SK-N-SH (cell line): ENCODE results near the gene SHB. TPM values are rescaled to one million over a fixed set of nuclear protein-coding genes. Genes with fewer than 3 reads are reported as not detected.
A peak's percentile ranks its signal among the peaks of the same experiment; 100 is the strongest.

Source experiments
- CTCF ChIA-PET: fragments of 300-600, 350-600 bp; formaldehyde crosslinking; extraction: SDS; loops from one replicate; lab custom pipeline; 2021; lab: Yijun Ruan, JAX
- POLR2A ChIA-PET: fragments of 350-600 bp; sonication (Branson Sonifier 250); formaldehyde crosslinking; extraction: SDS; loops from one replicate; lab custom pipeline; 2020; ENCODE audit warnings: antibody characterized with exemption, inconsistent platforms; lab: Yijun Ruan, JAX
- DNase-seq: peaks from one replicate; pipeline ENCODE4 v3.0.0; 2012
- H2AFZ ChIP-seq: fragments of 200-600 bp; sonication (generic); 2 replicates; pipeline ENCODE4 v1.8.1; 2016; ENCODE audit warnings: antibody characterized with exemption, mild to moderate bottlenecking, low read depth
- H3F3A ChIP-seq: fragments of 200-600 bp; sonication (generic); replicated peaks from 2 replicates; pipeline ENCODE3; 2016; ENCODE audit warnings: antibody characterized with exemption, mild to moderate bottlenecking; ENCODE audit not compliant: insufficient read depth
- H3K27ac ChIP-seq, 2 experiments: fragments of 200-500 bp in 1 of 2; fragments of 200-600 bp in 1 of 2; sonication (Bioruptor generic) in 1 of 2; sonication (generic), shearing (Covaris generic) in 1 of 2; 2 replicates each; pipeline versions ENCODE4 v1.5.1 to v1.6.1; 2014 to 2016; ENCODE audit warnings: low read depth in 2 of 2, inconsistent platforms in 1 of 2, low read length in 1 of 2, mild to moderate bottlenecking in 1 of 2, mixed read lengths in 1 of 2
- H3K27me3 ChIP-seq: fragments of 200-600 bp; sonication (generic), shearing (Covaris generic); 2 replicates; pipeline ENCODE4 v1.6.1; 2016; ENCODE audit warnings: mixed run types; ENCODE audit not compliant: insufficient read depth
- H3K36me3 ChIP-seq, 2 experiments: fragments of 200-500 bp in 1 of 2; fragments of 200-600 bp in 1 of 2; sonication (Bioruptor generic) in 1 of 2; sonication (generic) in 1 of 2; replicated peaks in 1 of 2; 2 replicates each; pipeline versions ENCODE3 to v1.5.1; 2014 to 2016; ENCODE audit warnings: low read length in 1 of 2, mild to moderate bottlenecking in 1 of 2; ENCODE audit not compliant: insufficient read depth in 2 of 2, control insufficient read depth in 1 of 2
- H3K4me1 ChIP-seq, 2 experiments: fragments of 200-500 bp in 1 of 2; fragments of 200-600 bp in 1 of 2; sonication (Bioruptor generic) in 1 of 2; sonication (generic), shearing (Covaris generic) in 1 of 2; 2 replicates each; pipeline versions ENCODE4 v1.5.1 to v1.6.1; 2014 to 2016; ENCODE audit warnings: low read depth in 1 of 2, low read length in 1 of 2, mixed run types in 1 of 2; ENCODE audit not compliant: insufficient read depth in 2 of 2, control insufficient read depth in 1 of 2
- H3K4me2 ChIP-seq: fragments of 200-600 bp; sonication (generic), shearing (Covaris generic); 2 replicates; pipeline ENCODE4 v1.6.1; 2017; ENCODE audit warnings: mixed run types
- H3K4me3 ChIP-seq, 2 experiments: fragments of 200-500 bp in 1 of 2; fragments of 200-600 bp in 1 of 2; sonication (Bioruptor generic) in 1 of 2; sonication (generic), shearing (Covaris generic) in 1 of 2; 2 replicates each; pipeline versions ENCODE4 v1.5.1 to v1.8.1; 2014 to 2016; ENCODE audit warnings: low read depth in 2 of 2, inconsistent platforms in 1 of 2, low read length in 1 of 2, mild to moderate bottlenecking in 1 of 2, mixed read lengths in 1 of 2, moderate library complexity in 1 of 2
- H3K79me2 ChIP-seq: fragments of 200-600 bp; sonication (generic); 2 replicates; pipeline ENCODE4 v1.8.1; 2017; ENCODE audit warnings: mild to moderate bottlenecking; ENCODE audit not compliant: insufficient read depth
- H3K9ac ChIP-seq: fragments of 200-600 bp; sonication (generic); 2 replicates; pipeline ENCODE4 v1.6.1; 2017; ENCODE audit warnings: mixed run types
- H3K9me2 ChIP-seq: fragments of 200-600 bp; sonication (generic); 2 replicates; pipeline ENCODE4 v1.6.1; 2017; ENCODE audit warnings: mixed run types
- H3K9me3 ChIP-seq: fragments of 200-600 bp; sonication (generic); 2 replicates; pipeline ENCODE4 v1.6.1; 2017; ENCODE audit warnings: mixed run types, mild to moderate bottlenecking, moderate library complexity
- H4K20me1 ChIP-seq: fragments of 200-600 bp; sonication (generic); 2 replicates; pipeline ENCODE4 v1.6.1; 2017; ENCODE audit warnings: mild to moderate bottlenecking, mixed run types; ENCODE audit not compliant: insufficient read depth
- FOXJ3 ChIP-seq: sonication (generic); formaldehyde crosslinking; IDR thresholded peaks from 2 replicates; pipeline ENCODE4 v1.5.1; 2020; ENCODE audit warnings: mild to moderate bottlenecking, missing genetic modification reagents
- MXI1 ChIP-seq: IDR thresholded peaks from 2 replicates; pipeline ENCODE4 v1.6.1; 2012; ENCODE audit warnings: mild to moderate bottlenecking, low read depth, low read length, improper control_type of control experiment
- NRF1 ChIP-seq: IDR thresholded peaks from 2 replicates; pipeline ENCODE4 v1.6.1; 2012; ENCODE audit warnings: low read depth, mild to moderate bottlenecking, low read length
- PBX3 ChIP-seq: IDR thresholded peaks from 2 replicates; pipeline ENCODE4; 2012
- TCF12 ChIP-seq: IDR thresholded peaks from 2 replicates; pipeline ENCODE4 v1.4.0; 2012
- USF2 ChIP-seq: fragments of 150-350 bp; IDR thresholded peaks from 2 replicates; pipeline ENCODE4 v1.6.1; 2017; ENCODE audit warnings: antibody characterized with exemption, low read length, low read depth, borderline replicate concordance
- WGBS: methylation state at CpG from one replicate; pipeline ENCODE4 v1.1.6; 2017; ENCODE audit warnings: low lambda C conversion rate; 5-methylcytosine and 5-hydroxymethylcytosine counted together
- polyA plus RNA-seq, 3 experiments: library from polyadenylated mRNA; depleted of rRNA; stranded (reverse); fragments of >200 nt; gene quantifications; 2 replicates each; pipeline ENCODE4 v1.2.3, GENCODE V29; 2012
- TF ChIP-seq, protein P1 (sequence below): fragments of 200-600 bp; sonication (generic); IDR thresholded peaks from 2 replicates; pipeline ENCODE4 v1.6.1; 2017; ENCODE audit warnings: antibody characterized with exemption, mild to moderate bottlenecking, moderate library complexity

Gene SHB
- polyA plus RNA-seq, 1 of the 3 experiments (the other 2 are of a cell fraction): 26.0 TPM

GRCh38 chr9:38032266-38033110 is 36.5 kb downstream of the SHB start:
- no peaks in the 10 kb centered on the region for H3K27me3 ChIP-seq
- H2AFZ ChIP-seq: no peak overlapping the region
- no peaks in the 10 kb centered on the region for H4K20me1 ChIP-seq
- CTCF ChIA-PET: no interaction called here
- H3F3A ChIP-seq: peaks cover 30% of the 10 kb centered on the region
- DNase-seq: no peak
- peaks cover 100% of the 10 kb centered on the region for H3K79me2 ChIP-seq
- H3K36me3 ChIP-seq: peaks cover 0 to 2% of the 10 kb centered on the region in 2 experiments
- H3K9me3 ChIP-seq: no peaks in the 10 kb centered on the region
- H3K4me3 ChIP-seq: no peak overlapping the region
- WGBS: 91% methylated on average over 13 of the region's 13 CpGs
- no peaks in the 10 kb centered on the region for H3K9me2 ChIP-seq
- no peak overlapping the region; the same call in 1 of the 2 replicates for H3K4me2 ChIP-seq
- no peak overlapping the region for H3K9ac ChIP-seq
- H3K27ac ChIP-seq: peak overlapping the region in 1 of 2 experiments; percentile 42; a peak in 2 of 4 replicates
- POLR2A ChIA-PET: no interaction called here
- TF ChIP-seq FOXJ3 (no peak), TCF12 (no peak), NRF1 (no peak)
- peaks cover 37 to 52% of the 10 kb centered on the region in 2 experiments; a peak in 3 of 4 replicates for H3K4me1 ChIP-seq

DNA sequence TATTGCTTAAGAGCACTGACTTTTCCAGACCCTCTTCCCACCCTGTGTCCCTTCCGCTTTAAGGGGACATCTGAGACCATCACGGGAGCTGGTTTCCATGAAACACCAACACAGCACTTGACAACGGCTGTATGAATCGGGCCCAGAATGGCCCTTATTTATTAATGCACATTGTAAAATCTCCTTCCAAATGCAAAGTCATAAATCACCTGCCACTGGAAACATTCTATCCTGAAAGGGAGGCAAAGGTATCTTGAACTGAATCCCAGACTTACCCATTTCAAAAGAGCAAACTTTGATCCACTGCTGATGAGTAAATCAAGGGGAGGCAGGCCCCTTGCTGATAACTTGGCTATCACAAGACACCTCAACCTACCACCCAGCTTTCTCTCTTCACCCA is 37.4 kb downstream of the SHB start:
- H3K9me3 ChIP-seq: no peaks in the 10 kb centered on the region
- peaks cover 0 to 2% of the 10 kb centered on the region in 2 experiments for H3K36me3 ChIP-seq
- H3K79me2 ChIP-seq: peaks cover 100% of the 10 kb centered on the region
- ChIA-PET POLR2A (no interaction called here), CTCF (interaction anchor here (0.9 kb wide), 1 partner anchor 10 kb away, joined by 3 read pairs; no protein-coding TSS in a partner anchor)
- TF ChIP-seq, protein P1, sequence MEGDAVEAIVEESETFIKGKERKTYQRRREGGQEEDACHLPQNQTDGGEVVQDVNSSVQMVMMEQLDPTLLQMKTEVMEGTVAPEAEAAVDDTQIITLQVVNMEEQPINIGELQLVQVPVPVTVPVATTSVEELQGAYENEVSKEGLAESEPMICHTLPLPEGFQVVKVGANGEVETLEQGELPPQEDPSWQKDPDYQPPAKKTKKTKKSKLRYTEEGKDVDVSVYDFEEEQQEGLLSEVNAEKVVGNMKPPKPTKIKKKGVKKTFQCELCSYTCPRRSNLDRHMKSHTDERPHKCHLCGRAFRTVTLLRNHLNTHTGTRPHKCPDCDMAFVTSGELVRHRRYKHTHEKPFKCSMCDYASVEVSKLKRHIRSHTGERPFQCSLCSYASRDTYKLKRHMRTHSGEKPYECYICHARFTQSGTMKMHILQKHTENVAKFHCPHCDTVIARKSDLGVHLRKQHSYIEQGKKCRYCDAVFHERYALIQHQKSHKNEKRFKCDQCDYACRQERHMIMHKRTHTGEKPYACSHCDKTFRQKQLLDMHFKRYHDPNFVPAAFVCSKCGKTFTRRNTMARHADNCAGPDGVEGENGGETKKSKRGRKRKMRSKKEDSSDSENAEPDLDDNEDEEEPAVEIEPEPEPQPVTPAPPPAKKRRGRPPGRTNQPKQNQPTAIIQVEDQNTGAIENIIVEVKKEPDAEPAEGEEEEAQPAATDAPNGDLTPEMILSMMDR: no peak
- TF ChIP-seq USF2 (no peak), PBX3 (no peak), MXI1 (no peak)
- H3K9ac ChIP-seq: no peak overlapping the region
- no peak overlapping the region for H3K4me3 ChIP-seq
- no peaks in the 10 kb centered on the region for H3K27me3 ChIP-seq
- no peak overlapping the region; the same call in 1 of the 2 replicates for H3K4me2 ChIP-seq
- 90% methylated on average over 4 of the region's 4 CpGs for WGBS
- peaks cover 45 to 52% of the 10 kb centered on the region in 2 experiments for H3K4me1 ChIP-seq
- H3K27ac ChIP-seq: peak overlapping the region in 1 of 2 experiments; percentile 42; a peak in 1 of 4 replicates
- H4K20me1 ChIP-seq: no peaks in the 10 kb centered on the region
- no peak for DNase-seq
- H2AFZ ChIP-seq: no peak overlapping the region
- H3F3A ChIP-seq: peaks cover 35% of the 10 kb centered on the region
- H3K9me2 ChIP-seq: no peaks in the 10 kb centered on the region
